Epidermal melanocyte (primary cell): Measurements from ENCODE around the gene ARHGEF38.

Source experiments
- DNase-seq: peaks from one replicate; pipeline ENCODE4 v3.0.0; 2011; ENCODE audit warnings: low spot score; ENCODE audit not compliant: insufficient read length

The ARHGEF38 gene, protein sequence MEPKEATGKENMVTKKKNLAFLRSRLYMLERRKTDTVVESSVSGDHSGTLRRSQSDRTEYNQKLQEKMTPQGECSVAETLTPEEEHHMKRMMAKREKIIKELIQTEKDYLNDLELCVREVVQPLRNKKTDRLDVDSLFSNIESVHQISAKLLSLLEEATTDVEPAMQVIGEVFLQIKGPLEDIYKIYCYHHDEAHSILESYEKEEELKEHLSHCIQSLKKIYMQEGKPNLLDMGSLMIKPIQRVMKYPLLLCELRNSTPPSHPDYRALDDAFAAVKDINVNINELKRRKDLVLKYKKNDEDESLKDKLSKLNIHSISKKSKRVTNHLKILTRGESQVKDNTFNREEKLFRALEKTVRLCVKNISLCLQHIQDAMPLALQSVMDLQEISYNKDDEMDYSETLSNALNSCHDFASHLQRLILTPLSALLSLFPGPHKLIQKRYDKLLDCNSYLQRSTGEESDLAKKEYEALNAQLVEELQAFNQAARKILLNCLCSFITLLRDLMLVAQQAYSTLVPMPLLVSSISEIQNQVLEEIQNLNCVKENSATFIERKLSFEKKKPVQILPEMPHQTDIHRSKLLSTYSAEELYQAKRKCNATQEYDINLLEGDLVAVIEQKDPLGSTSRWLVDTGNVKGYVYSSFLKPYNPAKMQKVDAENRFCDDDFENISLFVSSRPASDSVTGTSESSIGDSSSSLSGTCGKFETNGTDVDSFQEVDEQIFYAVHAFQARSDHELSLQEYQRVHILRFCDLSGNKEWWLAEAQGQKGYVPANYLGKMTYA

DNA sequence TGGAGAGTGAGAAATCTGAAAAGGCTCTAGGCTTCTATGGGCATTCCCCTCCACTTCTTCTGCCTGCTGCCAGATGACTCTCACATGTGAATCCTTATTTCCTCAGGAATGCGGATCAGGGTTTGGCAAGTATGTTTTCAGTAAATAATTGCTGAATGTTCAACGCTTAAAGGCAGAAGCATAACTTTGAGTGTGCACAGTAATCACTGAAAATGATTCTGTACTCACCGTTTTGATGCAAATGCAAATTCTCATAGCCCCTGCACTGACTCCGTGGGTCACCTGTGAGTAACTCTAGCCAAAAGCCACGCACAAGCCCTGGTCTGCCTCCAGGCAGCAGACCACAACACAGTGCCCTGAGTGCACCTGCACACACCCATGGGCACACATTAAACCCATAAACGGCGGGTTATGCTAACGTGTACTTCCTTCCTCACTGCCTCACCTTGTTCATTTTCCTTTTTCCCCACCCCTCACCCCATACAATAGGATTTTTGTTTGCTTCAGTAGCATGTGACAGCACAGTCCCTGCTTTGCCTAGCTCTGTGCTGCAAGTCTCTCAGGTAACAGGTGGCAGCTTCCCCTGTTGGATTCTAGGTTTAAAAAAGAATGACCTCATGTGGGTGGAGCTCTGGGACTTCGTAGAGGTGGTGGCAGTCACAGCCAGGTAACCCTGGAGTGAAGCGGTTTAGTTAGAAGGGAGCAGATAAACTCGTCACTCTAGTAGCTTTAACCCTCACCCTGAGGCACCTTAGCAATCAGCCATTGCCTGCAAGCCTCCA is at the start of gene ARHGEF38:
Gene ARHGEF38, plus strand, starts transcription at position 656 of the 782 bp plus-strand sequence. CDS start 146 bp downstream, outside the sequence.
- peak; percentile 46 for DNase-seq

DNA sequence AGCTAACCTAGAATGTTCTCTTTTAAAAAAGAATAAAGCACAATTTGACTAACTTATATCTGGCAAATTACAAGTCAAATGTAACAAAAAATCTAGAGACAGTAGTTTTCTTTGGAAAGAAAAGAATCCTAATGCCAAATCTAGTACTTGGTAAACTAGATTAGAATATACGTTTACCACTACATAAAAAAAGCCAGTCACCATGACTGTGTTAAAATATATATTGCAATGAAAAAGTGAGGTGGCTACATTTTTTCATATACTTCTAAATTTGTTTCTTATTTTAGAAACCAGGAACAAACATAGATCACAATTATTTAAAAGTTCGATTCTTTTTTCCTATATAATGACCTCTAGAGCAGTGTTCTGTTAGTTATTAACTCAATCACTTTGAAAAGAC is 48.9 kb upstream of the ARHGEF38 start:
- DNase-seq = no peak

DNA sequence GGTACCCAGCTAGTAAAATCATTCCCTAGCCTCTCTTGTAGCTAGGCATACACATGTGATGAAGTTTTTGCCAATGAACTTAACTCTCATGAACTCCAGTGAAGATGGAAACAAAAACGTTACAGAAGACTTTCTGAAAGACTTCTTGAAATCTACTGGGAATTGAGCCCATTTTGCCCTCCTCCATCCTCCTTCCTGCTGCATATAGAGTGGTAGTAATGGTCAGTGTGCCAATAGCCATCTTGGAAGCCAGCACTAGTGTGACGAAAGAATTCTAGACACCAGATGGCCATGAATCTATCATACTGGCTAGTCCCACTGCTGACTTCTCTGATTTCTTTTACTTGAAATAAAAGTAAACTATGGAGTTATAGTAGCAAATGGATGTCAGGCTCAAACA is 47.7 kb upstream of the ARHGEF38 start:
- no peak for DNase-seq

DNA sequence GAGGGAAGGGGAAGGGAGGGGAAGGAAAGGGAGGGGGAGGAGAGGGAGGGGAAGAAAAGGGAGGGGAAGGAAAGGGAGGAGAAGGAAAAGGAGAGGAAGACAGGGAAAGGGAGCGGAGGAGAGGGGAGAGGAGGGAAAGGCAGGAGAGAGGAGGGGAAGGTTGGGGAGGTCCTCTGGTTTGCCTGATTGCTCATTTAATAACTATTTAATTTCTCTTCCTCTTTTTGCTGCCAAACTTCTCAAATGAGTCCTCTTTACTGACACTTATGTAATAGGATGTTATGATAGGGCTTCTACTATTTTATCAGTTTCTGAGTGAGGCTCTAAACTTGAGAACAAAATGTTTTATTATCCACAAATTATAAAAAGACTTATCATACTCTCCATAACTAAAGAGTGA is 43.1 kb upstream of the ARHGEF38 start:
- no peak for DNase-seq

DNA sequence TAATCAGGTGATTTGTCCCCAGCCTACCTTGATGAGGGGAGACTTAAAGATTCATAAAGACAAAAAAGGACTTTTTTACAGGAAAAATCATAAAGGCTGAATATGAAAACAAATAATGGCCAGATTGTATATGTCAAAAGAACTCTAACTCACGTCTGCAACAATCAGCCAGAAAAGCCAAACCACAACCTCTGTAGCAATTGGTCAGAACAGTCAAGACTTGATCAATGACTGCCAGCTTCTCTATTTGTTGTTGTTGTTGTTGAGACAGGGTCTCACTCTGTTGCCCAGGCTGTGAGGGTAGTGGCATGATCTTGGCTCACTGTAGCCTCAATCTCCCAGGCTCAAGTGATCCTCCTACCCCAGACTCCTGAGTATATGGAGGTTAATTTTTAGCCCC is 42.7 kb upstream of the ARHGEF38 start:
- DNase-seq = no peak

DNA sequence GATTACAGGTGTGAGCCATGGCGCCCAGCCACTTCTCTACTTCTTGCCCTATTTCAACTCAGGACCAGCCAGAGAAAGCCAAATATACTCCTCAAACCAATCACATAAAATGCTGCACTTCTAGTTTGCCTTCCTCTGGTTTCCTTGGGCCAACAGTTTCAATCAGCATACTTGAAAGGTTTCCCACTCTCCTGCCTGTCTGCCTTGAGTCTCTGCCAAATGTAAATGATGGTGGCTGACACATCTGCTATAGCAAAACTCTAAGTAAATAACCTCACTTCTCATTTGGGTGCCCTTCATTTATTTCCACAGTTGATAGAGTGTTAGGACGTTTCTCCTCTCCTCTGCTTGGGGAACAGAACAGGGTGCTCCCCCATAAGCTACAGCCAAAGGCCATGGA is 42.2 kb upstream of the ARHGEF38 start:
- no peak for DNase-seq

DNA sequence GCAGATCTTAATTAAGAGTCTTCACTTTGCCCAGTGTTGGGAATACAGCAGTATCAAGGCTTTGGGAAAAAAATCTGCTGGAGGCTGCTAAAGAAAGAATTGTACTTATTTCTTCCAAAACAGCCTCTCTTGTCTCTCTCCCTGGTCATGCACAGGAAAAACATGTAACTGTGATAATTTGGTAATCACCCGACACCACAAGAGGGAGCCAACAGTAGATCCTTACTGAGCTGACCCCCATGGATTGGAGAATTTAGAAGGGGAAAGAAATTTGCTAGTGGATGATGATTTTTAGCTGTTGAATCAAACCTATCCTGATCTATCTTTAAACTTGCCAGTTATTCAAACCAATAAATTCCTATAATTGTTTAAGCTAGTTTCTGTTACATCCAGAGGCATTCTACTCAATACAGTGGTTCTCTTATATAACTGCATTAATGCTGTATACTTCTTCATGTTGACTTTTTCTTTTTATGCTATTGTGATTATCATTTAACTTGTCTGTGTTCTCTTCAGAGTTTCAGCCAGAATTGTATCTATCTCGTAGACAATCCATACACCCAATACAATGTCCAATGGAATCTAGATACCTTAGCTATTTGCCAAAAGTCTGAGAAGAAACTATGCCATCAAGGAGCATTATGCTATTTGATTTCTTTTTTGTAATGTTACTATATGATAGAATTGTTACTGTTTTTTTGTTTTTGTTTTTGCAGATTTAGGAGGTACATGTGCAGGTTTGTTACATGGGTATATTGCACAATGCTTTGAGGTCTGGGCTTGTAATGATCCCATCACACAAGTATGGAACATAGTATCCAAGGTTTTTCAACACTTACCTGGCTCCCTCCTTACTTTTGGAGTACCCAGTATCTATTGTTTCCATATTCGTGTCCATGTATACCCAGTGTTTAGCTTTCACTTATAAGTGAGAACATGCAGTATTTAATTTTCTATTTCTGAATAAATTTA is 31.3 kb upstream of the ARHGEF38 start:
- peak; percentile 57 for DNase-seq

DNA sequence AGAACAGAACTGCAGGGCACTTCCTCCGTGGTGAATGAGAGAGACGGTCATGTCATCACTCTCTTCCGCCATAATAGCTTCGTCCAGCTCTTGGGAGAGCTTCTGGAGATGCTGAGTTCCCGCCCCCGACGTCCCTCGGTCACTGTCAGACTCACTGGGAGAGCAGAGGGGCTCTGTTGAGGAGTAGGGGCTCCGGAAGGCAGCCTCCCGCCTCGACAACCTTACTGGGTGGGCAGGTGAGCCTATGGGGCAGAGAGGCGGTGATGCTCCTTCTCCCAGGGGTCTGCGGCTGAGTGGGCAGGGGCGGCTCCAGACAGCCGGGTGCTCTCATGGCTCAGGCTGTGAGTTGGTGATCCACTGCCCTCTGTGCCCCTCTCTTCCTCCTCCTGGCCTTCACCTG is 25.8 kb upstream of the ARHGEF38 start:
- DNase-seq = no peak

DNA sequence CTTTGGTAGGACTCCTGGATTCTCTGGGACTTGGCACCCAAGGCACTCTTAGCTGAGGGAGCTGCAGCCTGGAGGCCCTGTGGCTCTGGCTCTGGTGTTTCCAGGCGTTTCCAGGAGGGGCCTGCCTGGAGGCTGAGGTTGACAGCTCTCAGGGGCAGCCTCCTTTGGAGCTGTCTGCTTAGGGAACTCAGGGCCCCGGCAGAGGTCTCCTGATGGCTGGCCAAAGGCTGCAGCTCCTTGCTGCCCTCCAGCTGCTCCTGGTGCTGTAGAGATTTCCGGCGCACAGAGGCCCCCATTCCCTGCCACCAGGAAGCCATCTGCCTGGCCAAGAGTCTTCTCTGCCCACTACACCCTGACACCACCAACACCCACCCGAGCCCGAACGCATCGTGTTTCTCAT is 25.3 kb upstream of the ARHGEF38 start:
- DNase-seq = no peak

DNA sequence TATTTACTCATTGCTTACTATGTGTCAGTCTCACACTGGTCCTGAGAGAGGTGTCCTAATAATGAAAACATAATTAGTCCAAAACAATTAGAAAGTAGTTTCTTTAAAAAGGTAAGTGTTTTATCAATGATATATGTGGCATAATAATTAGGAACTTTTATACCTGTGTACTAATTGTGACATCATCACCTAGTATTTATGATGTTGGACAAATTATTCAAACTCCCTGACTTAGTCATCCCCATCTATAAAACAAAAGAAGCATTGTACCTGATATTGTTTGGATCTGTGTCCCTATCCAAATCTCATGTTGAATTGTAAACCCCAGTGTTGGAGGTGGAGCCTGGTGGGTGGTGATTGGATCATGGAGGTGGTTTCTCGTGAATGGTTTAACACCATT is 15.8 kb upstream of the ARHGEF38 start:
- no peak for DNase-seq

DNA sequence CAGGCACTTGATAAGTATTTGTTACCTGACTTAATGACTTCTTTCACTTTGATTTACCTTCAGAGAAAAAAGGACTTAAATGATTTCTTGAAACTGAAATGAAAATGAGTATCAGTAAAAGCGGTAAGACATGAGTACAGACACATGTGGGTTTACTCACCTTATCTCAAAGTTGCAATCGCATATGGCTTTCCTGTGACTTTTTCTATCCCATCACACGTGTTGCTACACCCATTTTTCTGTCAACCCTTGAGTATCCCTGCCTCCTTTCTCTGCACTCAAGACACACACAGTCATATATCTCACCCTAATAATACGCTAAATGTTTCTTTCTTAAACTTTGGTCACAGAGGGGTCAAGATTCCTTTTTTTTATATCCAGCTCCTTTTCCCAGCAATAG is 11.0 kb upstream of the ARHGEF38 start:
- DNase-seq = no peak

DNA sequence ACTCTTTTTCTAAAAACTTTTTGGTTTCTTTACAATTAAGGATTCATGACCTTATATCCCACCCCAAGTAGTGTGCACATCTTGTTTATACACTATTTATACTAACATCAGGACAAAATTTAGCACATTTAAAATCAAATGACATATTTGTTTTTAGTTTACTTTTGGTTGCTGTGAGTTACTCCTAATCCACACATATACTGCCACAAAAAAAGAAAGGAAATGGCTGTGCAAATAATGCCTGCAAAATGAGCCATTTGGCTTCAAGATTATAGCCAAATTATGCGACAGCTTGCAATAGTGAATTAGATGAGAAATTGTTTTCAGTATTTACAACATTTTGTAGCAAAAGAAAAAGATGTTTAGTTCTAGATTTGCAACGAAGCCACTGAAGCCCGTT is 10.4 kb upstream of the ARHGEF38 start:
- no peak for DNase-seq

DNA sequence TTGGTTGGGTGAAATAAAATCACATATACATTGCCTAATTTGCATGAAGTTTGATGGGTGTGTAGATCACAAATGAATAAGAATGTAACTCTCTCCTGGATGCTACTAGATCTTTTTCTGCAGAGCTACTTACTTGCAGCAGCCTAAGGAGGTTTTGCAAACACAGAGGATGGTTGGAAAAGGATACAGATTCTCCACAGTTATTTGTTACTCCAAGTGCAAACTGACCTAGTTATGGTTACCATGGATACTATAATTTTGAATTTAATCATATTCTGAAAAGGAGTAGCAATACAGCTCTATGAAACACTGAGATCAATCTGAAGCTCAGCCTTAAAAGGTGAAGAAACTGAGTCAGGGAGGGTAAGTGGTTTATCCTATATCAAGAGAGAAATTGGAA is 9.1 kb upstream of the ARHGEF38 start:
- no peak for DNase-seq

DNA sequence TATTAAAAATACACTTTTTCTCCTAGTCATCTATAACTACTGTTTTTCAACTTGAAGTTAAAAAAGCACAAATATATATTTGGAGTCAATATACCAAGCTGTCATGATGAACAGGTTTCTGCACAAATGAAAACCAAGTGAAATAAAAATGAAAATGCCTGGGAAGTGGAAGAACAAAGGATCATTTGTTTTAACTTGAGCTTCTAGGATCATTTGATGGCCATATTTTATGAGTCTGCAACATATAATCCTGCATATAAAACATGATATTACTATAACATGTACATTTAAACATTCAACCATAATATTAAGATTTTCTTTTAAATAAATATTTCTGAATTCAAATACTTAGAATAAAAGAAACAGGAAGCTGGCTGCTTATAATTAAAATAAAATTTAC is 8.5 kb upstream of the ARHGEF38 start:
- DNase-seq = no peak

DNA sequence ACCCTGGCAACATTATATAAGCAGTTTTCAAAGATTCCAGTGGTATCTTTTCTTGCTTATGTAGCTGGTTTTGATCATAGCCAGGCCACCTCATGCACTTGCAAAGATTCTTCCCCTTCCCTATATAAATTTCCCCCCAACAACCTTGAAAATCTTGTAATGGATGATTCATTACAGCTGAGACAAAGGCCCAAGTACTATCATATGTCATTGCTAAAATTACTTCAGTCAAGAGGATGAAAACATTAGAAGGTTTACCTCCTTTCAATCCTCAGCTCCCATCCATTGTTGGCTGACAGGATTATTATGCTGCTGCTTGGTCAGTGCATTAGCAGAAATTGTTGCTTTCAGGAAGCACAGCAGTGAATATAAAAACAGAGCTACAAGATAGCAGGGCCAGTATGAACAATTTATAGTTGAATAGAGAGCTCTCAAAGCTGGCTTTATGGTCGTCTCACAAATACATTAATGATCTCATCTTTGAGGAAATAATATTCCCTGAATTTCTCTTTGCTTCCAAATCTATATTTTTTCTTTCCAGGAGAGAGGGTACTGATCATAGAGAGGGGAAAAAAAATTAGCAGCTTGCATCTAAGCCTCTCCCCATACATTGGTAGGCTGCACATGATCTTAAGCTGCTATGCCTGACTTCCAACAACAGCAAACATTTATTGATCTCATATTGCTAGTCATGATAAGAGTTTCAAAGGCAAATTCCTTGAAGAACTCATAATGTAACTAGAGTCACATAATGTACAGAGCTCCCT is 7.7 kb upstream of the ARHGEF38 start:
- DNase-seq = no peak

DNA sequence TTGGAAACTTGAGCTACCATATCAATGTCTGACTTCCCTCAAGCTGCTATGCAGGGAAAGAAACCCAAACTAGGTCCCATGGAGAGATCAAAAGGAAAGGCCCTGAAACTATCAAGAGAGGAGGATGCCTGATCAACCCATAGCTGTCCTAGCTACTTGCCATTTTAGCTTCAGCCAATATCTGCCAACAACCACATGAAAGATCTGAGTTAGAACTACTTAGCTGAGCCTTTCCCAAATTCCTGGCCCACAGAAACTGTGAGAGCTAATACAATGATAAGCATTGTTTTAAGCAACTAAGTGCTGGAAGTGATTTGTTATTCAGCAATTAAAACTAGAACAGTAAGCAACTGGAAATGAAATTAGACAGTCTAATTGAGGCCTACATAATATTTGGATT is 6.3 kb upstream of the ARHGEF38 start:
- DNase-seq = no peak

DNA sequence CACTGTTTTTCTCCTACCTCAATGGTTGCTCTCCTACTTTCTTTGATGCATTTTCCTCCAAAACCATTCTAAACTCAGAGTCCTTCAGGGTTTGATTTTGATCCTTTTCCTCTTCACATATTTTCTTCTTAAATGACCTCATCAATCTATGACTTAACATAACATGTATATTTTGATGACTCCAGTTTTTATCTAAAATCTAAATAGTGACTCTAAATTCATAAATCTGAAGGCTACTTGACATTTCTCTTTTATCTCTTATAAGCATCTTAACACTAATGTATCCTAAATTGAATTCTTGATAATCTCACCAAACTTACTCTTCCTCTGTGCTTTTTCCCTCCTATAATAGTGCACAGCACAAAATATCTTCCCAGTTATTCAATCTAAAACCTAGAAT is 4.7 kb upstream of the ARHGEF38 start:
- no peak for DNase-seq

DNA sequence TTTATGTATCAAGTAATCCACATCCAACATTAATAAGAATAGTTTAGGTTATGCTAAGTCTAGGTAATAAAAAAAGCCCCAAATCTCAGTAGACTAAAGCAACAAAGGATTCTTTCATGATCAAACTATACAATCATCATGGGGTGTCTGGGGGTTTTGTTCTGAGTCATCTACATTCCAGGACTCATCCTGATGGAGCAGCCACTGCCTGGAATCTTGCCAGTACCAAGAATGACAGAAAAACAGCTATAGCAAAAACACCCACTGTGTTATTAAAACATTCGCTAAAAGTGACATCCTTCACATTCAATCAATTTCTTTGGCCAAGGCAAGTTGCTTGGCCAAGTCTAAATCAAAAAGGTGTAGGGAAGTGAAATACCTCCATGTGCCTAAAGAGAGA is 3.9 kb upstream of the ARHGEF38 start:
- DNase-seq = no peak

DNA sequence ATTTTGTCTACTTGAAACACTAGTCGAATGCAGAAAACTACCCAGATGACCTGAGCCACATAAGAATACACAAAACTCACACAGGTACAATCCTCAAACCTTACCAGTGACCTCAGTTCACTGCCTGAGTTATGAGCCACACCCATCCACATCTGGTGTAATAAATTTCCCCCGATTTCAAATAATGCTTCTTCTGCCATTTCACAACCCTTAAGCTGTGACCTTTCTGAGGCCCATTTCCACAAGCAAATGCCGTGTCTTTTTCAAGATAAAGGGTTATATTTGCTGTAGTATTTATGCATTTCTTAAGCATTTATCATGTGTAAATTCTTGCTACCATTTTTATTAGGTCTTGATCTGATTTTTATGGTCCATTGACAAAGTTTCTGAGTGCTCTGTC is 1.8 kb upstream of the ARHGEF38 start:
- DNase-seq = no peak

DNA sequence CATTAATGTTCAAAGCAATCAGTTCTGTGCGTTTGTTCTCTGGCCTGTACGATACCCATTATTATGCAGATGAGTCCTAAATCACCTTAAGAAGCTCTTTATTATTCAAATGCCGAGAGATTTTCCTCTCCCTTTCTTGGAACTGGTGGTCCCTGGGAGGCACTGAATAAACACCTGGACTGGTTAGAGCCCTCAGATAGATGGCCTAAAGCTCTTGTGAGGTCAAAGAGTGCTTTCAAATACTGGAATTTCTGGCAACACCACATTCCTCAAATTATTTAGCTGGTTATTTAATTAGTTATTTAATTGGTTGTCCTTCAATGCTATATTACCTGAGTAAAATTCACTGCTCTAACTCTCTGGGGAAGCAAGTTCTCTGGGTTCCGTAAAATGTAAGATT is 3.0 kb downstream of the ARHGEF38 start:
- no peak for DNase-seq
